Measurements from ENCODE around the gene OR52W1. TPM values are rescaled to one million over a fixed set of nuclear protein-coding genes. Genes with fewer than 3 reads are reported as not detected.
A peak's percentile ranks its signal among the peaks of the same experiment; 100 is the strongest.
"Not testable (repeated sequence)": the region's sequence is repeated elsewhere in the genome, so short reads cannot be mapped to it uniquely, and the experiment has no call there.

Gene OR52W1
- total RNA-seq, 1 donor from 2014 or later = not detected

DNA sequence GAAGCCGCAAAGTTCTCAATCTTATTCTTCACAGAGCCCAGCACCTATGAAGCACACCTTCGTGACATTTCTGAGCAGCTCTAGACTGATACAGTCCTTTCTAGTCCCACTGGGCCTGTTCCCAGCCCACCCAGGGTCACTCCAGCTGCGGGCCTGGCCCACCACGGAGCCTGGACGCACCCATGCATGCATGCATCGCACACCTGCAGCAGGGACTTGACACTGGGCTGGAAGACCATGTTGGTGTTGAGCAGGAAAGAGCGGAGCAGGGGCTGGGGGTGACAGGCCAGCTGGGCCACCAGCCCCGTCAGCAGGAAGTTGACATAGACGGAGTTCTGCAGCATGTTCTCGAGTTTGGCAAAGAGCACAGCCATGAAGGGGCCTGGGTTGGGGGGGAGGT, 15.5 kb downstream of the OR52W1 start:
- FAIRE-seq (no peak), DNase-seq (ENCODE audit: low spot score in 2 of 2) (no peak)

GRCh38 chr11:6216501-6216900, 17.5 kb downstream of the OR52W1 start:
- FAIRE-seq = no peak

DNA sequence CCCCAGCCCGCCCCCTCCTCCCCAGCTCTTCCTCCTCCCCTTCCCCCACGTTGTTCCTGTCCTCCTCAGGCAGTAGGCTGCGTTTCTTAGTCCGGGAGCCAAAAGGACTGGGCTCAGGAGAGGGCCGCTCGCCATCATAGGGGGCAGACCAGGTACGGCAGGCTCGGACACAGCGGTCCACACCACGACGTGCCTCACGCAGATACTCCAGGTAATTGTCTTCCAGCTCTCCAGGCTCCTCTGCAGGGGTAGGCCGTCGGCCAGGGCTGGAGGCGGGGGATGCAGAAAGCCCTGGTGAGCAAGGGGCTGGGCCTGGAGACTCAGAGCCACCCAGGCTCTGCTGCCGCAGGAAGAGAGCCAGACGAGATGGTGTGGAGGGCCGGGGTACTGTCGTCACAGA, 18.7 kb downstream of the OR52W1 start:
- FAIRE-seq (no peak), DNase-seq (ENCODE audit: low spot score in 2 of 2) (no peak)

More at GRCh38 chr11:6216501-6216900, 17.5 kb downstream of the OR52W1 start:
- DNase-seq (ENCODE audit: low spot score in 2 of 2) = no peak

DNA sequence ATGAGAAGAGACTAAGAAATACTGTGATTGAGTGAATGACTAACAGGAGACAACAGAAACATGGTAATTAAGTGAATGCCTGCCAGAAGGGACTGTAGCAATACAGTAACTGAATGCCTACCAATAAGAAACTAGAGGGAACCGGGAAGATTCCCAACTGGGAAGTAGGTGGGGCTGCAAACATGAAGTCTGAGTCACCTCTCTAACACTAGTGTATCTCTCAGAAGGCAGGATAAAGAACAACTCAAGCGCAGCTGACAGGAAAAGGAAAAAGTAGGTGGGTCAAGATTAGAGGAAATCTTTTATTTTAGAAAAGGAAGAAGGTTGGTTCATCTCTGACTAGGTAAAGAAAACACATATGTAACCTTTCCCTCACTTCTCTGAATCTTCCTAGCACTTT, 20.3 kb downstream of the OR52W1 start:
- DNase-seq (ENCODE audit: low spot score in 2 of 2) (peak in 1 of 2 donors; percentile 44), FAIRE-seq (no peak)

- DNase-seq (ENCODE audit: low spot score in 2 of 2) = no peak
- FAIRE-seq = no peak
Measured at GRCh38 chr11:6223854-6224253, 24.8 kb downstream of the OR52W1 start.

- DNase-seq (ENCODE audit: low spot score in 2 of 2) (no peak), FAIRE-seq (no peak)
Measured at GRCh38 chr11:6224421-6224820, 25.4 kb downstream of the OR52W1 start.

DNA sequence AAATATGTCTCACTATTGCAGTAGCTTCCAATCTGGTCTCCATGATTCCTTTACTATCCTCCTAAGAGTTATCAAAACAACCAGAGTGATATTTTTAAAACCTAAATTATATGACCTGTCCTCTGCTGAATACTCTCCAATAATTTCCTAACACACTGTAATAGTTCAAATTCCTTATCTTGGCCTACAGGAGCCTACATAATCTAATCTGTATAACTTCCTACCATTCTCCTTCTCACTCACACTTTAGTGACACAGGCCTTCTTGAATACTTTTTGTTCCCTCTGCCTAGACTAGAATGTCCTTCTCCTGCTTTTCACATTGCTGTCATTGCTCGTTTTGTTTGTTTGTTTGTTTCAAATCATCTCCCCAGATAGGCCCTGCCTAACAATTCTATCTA, 26.0 kb downstream of the OR52W1 start:
- FAIRE-seq (no peak), DNase-seq (ENCODE audit: low spot score in 2 of 2) (no peak)

GRCh38 chr11:6225896-6226295, 26.9 kb downstream of the OR52W1 start:
- no peak for FAIRE-seq

GRCh38 chr11:6228520-6228919, 29.5 kb downstream of the OR52W1 start:
- DNase-seq (ENCODE audit: low spot score in 2 of 2) = no peak
- FAIRE-seq = no peak

More at GRCh38 chr11:6225896-6226295, 26.9 kb downstream of the OR52W1 start:
- no peak for DNase-seq (ENCODE audit: low spot score in 2 of 2)

- FAIRE-seq = no peak
- DNase-seq (ENCODE audit: low spot score in 2 of 2) = no peak
Measured at GRCh38 chr11:6229911-6230310, 30.9 kb downstream of the OR52W1 start.

DNA sequence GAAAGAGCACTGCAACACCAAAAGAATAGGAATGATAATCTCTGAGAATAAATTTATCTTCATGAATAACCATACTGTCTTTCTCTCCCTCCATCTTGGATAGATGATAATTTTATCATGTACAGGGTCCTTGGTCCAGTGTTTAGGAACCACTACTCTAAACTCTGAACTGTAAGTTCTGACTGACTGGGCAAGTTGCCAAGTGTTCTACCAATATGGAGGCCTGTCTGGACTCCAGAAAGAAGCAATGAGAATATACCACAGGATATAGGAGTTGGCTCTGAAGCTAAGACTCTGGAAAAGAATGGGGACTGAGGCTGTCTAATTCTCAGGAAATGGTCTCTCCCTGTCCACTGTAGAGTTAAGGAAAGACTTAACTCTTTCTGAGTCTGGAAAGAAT, 33.9 kb downstream of the OR52W1 start:
- DNase-seq (ENCODE audit: low spot score in 2 of 2) (no peak), FAIRE-seq (no peak)

DNA sequence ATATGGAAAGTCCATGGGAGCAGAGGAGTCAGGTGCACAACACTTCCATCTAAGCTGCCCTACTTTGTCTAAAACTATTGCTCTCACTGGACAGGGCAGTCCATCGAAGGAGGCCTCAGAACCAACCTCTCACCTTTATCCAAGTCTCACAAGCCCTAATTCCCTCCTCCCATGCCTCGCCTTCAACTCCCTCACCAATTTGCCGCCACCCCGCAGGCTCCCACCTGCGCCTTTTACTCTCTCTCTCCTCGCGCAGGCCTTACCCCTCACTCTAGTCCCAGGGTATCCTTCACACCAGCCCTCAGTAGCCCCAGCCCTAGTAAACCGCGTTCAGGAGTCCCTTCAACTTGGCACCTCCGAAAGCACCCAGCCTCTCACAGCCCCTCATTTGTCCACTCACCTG, 35.0 kb downstream of the OR52W1 start:
- no peak for FAIRE-seq
- DNase-seq (ENCODE audit: low spot score in 2 of 2) = no peak

DNA sequence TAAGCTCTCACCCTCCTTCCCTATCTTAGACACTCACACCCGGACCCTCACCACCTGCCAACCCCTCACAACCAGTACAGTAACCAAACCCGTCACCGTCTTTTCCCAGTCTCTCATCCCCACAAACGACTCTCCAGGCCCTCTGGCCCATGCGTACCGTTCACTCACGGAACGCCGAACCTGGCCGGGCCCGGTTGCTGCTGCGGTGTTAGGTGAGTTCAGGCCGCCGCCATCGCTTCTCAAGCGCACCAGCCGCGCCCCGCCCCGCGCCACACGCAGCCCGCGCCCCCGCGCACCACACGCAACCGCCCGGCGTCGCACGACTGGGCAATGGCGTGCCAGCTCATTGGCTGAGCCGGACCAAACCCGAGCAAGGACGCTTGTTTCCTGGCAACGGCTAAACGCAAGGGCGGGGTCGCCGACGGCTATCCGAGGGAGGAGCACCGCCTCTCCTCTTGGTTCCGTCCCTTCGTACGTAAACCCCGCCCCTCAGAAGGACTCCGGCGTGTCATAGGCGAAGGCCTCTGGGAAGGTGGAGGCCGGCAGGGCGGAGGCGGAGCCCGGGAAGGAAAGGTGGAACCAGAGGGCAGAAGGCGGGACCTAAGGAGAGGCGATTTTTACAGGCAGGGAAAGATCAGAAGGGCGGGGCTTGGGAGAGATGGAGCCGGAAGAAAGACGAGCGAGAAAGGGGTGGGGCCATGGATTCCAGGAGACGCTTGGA, 35.5 kb downstream of the OR52W1 start, which contains the start of gene FHIP1B:
Gene FHIP1B, minus strand, starts transcription at position 250 of the 721 bp plus-strand sequence. CDS start 10,120 bp downstream, outside the sequence.
- peak; percentile 93 to 95 for DNase-seq (ENCODE audit: low spot score in 2 of 2)
- peak; percentile 96 for FAIRE-seq

GRCh38 chr11:6237266-6237665, 38.2 kb downstream of the OR52W1 start:
- FAIRE-seq = no peak
- no peak for DNase-seq (ENCODE audit: low spot score in 2 of 2)

DNA sequence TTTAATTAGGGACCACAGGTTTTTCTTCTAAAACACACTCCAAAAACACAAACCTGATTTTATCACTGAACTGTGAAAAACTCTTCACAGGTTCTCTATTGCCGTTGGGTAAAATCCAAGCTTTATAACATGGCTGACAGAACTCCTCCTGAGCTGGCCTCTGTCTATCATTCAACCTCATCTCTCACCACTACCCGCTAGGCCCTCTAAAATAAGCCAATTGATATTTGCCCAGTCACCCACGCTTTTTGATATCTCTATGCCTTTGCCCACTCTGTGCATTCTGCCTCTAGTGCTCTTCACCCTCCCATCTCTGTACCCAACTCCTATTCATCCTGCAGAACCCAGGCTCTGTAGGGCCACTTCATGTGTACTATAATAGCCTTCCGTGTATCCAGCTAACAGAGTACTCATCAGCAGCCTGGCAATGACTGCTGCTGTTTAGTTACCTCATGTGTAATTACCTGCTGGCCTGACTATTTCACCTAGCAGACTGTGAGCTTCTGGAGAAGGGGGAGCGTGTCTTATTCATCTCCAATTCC, 38.8 kb downstream of the OR52W1 start:
- FAIRE-seq (no peak), DNase-seq (ENCODE audit: low spot score in 2 of 2) (no peak)

DNA sequence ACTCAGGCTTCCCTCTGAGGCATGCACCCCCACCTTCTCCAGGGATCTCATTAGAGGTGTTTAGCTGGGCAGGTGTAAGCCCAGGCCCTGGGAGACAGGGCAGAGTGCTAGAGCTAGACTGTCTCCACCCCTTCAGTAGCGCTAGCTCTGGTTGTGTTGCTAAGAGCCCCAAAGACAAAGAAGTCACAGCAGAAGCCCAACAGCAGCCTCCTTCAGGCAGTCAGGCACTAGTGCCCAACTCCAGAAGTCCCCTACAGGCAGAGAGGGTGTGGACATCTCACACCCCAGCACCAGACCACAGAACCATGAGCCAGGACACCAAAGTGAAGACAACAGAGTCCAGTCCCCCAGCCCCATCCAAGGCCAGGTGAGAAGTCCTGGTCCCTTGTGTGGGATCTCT, 39.9 kb downstream of the OR52W1 start, which contains the start of gene CNGA4:
Gene CNGA4, plus strand, starts transcription at position 188 of the 400 bp plus-strand sequence. Its CDS starts 118 bp downstream, at position 306.
- no peak for FAIRE-seq
- no peak for DNase-seq (ENCODE audit: low spot score in 2 of 2)

- FAIRE-seq (no peak), DNase-seq (ENCODE audit: low spot score in 2 of 2) (no peak)
Measured at GRCh38 chr11:6240139-6240538, 41.1 kb downstream of the OR52W1 start.

DNA sequence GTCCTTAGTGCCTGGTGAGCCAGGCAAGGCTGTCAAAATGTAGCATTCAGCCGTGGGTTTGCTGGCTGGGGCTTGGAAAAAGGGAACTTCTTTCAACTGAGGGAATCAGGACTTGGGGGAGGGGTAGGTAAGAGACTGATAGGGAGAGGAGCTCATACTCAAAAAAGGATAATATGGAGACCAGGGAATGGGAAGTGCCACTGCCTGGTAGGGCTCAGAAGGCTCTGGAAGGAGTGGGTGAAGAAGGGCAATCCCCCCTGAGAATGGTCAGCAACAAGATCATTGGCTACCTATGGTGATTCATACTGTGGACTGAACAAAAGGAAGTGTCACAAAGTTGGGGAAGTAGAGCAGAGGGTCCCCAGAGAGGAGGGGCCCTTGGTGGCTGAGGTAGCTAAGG, 41.8 kb downstream of the OR52W1 start:
- FAIRE-seq (no peak), DNase-seq (ENCODE audit: low spot score in 2 of 2) (no peak)

DNA sequence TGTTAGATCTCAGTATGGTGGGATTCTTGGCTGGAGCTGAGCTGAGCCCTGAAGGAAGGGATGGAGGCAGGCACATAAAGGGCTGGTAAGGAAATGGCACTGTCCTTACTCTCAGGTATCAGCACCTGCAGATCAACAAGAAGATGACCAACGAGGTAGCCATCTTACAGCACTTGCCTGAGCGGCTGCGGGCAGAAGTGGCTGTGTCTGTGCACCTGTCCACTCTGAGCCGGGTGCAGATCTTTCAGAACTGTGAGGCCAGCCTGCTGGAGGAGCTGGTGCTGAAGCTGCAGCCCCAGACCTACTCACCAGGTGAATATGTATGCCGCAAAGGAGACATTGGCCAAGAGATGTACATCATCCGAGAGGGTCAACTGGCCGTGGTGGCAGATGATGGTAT, 42.3 kb downstream of the OR52W1 start:
- DNase-seq (ENCODE audit: low spot score in 2 of 2) = no peak
- FAIRE-seq = no peak

DNA sequence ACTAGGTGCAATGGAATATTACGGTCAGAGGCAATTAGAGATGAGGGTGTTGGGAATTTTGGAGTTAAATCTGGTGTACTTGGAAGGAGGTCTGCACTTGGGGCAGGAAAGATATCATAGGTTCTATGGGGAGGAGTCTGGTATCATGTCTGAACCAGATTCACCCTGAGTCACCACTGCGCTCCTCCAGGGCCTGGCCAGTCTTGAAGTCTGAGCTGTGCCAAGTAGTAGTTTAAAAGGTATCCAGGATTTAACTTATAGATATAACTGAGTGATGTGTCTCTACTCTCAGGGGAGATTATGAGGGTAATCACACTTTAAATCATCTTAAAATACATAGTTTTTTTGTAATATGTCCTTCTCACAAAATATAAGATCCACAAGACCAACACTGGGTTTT, 46.5 kb downstream of the OR52W1 start:
- FAIRE-seq (no peak), DNase-seq (ENCODE audit: low spot score in 2 of 2) (no peak)

GRCh38 chr11:6248248-6248647, 49.2 kb downstream of the OR52W1 start:
- no peak for FAIRE-seq

DNA sequence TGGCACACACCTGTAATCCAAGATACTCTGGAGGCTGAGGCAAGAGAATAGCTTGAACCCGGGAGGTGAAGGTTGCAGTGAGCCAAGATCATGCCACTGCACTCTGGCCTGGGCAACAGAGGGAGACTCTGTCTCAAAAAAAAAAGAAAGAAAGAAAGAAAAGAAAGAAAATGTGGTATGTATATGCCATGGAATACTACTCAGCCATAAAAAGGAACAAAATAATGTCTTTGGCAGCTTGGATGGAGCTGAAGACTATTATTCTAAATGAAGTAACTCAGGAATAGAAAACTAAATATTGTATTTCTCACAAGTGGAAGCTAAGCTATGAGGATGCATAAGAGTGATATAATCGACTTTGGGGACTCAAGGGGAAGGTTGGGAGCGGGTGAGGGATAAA, 49.9 kb downstream of the OR52W1 start:
- DNase-seq (ENCODE audit: low spot score in 2 of 2); FAIRE-seq: not testable (repeated sequence)

More at GRCh38 chr11:6248248-6248647, 49.2 kb downstream of the OR52W1 start:
- DNase-seq (ENCODE audit: low spot score in 2 of 2) = no peak

All from frontal cortex (tissue), 4 donors.